ENCODE results near the gene LMCD1. TPM values are rescaled to one million over a fixed set of nuclear protein-coding genes. Genes with fewer than 3 reads are reported as not detected.

Gene LMCD1
- total RNA-seq, 2 experiments from 2014 or later: 0.47 TPM; not detected in 1

GRCh38 chr3:8509961-8510360 is 8.3 kb downstream of the LMCD1 start:
- no TSS peak for BruUV-seq (replicated peaks)
- intact Hi-C loops (cut with micrococcal nuclease; ENCODE audit: unreplicated experiment): no loop called here
- H3K9me2 ChIP-seq (ENCODE audit: insufficient read depth, low read length): no peaks in the 10 kb centered on the region
- no peak for DNase-seq (ENCODE audit: low spot score)
- H3K79me2 ChIP-seq (ENCODE audit: insufficient read depth, low read depth, low read length): no peaks in the 10 kb centered on the region
- H3K9me3 ChIP-seq (ENCODE audit: low read length): no peaks in the 10 kb centered on the region
- no peak overlapping the region for H3K27ac ChIP-seq (ENCODE audit: low read depth, low read length, poor library complexity, severe bottlenecking)
- TF ChIP-seq EZH2phosphoT487 (IDR thresholded peaks at IDR 0.05; ENCODE audit: borderline replicate concordance, low read depth, low read length) (no peak), CTCF (conservative IDR thresholded peaks at IDR 0.05; ENCODE audit: low read length) (no peak)
- ChIA-PET POLR2A (no interaction called here), CTCF (ENCODE audit: unreplicated experiment) (no interaction called here)
- H3K4me1 ChIP-seq (ENCODE audit: insufficient read depth, low read length, poor library complexity, severe bottlenecking): peaks cover 34% of the 10 kb centered on the region
- no peaks in the 10 kb centered on the region for H4K20me1 ChIP-seq (ENCODE audit: insufficient read depth, low read length)
- H3K36me3 ChIP-seq (ENCODE audit: insufficient read depth, low read length): no peaks in the 10 kb centered on the region
- no peak overlapping the region for H3K4me3 ChIP-seq (ENCODE audit: low read depth, low read length, poor library complexity, severe bottlenecking)
- no peak overlapping the region for H2AFZ ChIP-seq (ENCODE audit: low read length)
- no peak overlapping the region for H3K4me2 ChIP-seq (ENCODE audit: low read length)

- no peak for DNase-seq (ENCODE audit: low spot score)
- ChIA-PET POLR2A (interaction anchor here (0.6 kb wide), 1 partner anchor 1143 kb away, joined by 5 read pairs; no protein-coding TSS in a partner anchor), CTCF (ENCODE audit: unreplicated experiment) (no interaction called here)
- Histone ChIP-seq H3K4me2 (ENCODE audit: low read length) (no peak overlapping the region), H4K20me1 (ENCODE audit: insufficient read depth, low read length) (no peaks in the 10 kb centered on the region), H3K36me3 (ENCODE audit: insufficient read depth, low read length) (no peaks in the 10 kb centered on the region), H3K4me1 (ENCODE audit: insufficient read depth, low read length, poor library complexity, severe bottlenecking) (peaks cover 12% of the 10 kb centered on the region), H3K4me3 (ENCODE audit: low read depth, low read length, poor library complexity, severe bottlenecking) (no peak overlapping the region), H2AFZ (ENCODE audit: low read length) (no peak overlapping the region), H3K9me2 (ENCODE audit: insufficient read depth, low read length) (no peaks in the 10 kb centered on the region), H3K79me2 (ENCODE audit: insufficient read depth, low read depth, low read length) (no peaks in the 10 kb centered on the region), H3K27ac (ENCODE audit: low read depth, low read length, poor library complexity, severe bottlenecking) (no peak overlapping the region), H3K9me3 (ENCODE audit: low read length) (no peaks in the 10 kb centered on the region)
- BruUV-seq (replicated peaks): no TSS peak
- TF ChIP-seq CTCF (conservative IDR thresholded peaks at IDR 0.05; ENCODE audit: low read length) (no peak), EZH2phosphoT487 (IDR thresholded peaks at IDR 0.05; ENCODE audit: borderline replicate concordance, low read depth, low read length) (no peak)
- intact Hi-C loops (cut with micrococcal nuclease; ENCODE audit: unreplicated experiment): no loop called here
Observed at GRCh38 chr3:8512234-8512633, 10.6 kb downstream of the LMCD1 start.

GRCh38 chr3:8516047-8516661 is 14.5 kb downstream of the LMCD1 start:
- Histone ChIP-seq H3K79me2 (ENCODE audit: insufficient read depth, low read depth, low read length) (no peaks in the 10 kb centered on the region), H3K36me3 (ENCODE audit: insufficient read depth, low read length) (no peaks in the 10 kb centered on the region), H3K9me3 (ENCODE audit: low read length) (no peaks in the 10 kb centered on the region), H4K20me1 (ENCODE audit: insufficient read depth, low read length) (no peaks in the 10 kb centered on the region), H2AFZ (ENCODE audit: low read length) (no peak overlapping the region), H3K27ac (ENCODE audit: low read depth, low read length, poor library complexity, severe bottlenecking) (no peak overlapping the region), H3K4me2 (ENCODE audit: low read length) (no peak overlapping the region), H3K4me3 (ENCODE audit: low read depth, low read length, poor library complexity, severe bottlenecking) (no peak overlapping the region), H3K4me1 (ENCODE audit: insufficient read depth, low read length, poor library complexity, severe bottlenecking) (no peaks in the 10 kb centered on the region), H3K9me2 (ENCODE audit: insufficient read depth, low read length) (no peaks in the 10 kb centered on the region)
- CTCF ChIA-PET (ENCODE audit: unreplicated experiment): no interaction called here
- intact Hi-C loops (cut with micrococcal nuclease; ENCODE audit: unreplicated experiment): no loop called here
- no TSS peak for BruUV-seq (replicated peaks)
- no peak for DNase-seq (ENCODE audit: low spot score)
- POLR2A ChIA-PET: no interaction called here
- no peak for TF ChIP-seq CTCF (conservative IDR thresholded peaks at IDR 0.05; ENCODE audit: low read length)
- TF ChIP-seq EZH2phosphoT487 (IDR thresholded peaks at IDR 0.05; ENCODE audit: borderline replicate concordance, low read depth, low read length): no peak
